Muscle of back (tissue), 13 donors: Measurements from ENCODE around the gene MEIKIN. TPM values are rescaled to one million over a fixed set of nuclear protein-coding genes. Genes with fewer than 3 reads are reported as not detected.

Experiments used
- DNase-seq, 3 donors: peaks; one replicate each; pipeline versions ENCODE4 v3.0.0 to v3.0.0-alpha.2; 2013
- long read RNA-seq, 9 donors: transcript quantifications; one replicate each; lab custom pipeline, GENCODE V29; 2026
- polyA plus RNA-seq, 10 donors: library from polyadenylated mRNA; unstranded; fragments of 120-200 nt; gene quantifications; one replicate each; pipeline ENCODE4 v1.2.1, GENCODE V29; 2013; ENCODE audit not compliant: insufficient read length in 10 of 10

The MEIKIN gene
- polyA plus RNA-seq: under 1 TPM in 1 of 10 donors, not detected in 9; 0.23 TPM
- long read RNA-seq, donor 1: 0 reads
- long read RNA-seq, donor 2: 0 reads
- long read RNA-seq, donor 3: 0 reads
- long read RNA-seq, donor 4: 0 reads
- long read RNA-seq, donor 5: 0 reads
- long read RNA-seq, donor 6: 0 reads
- long read RNA-seq, donor 7: 0 reads
- long read RNA-seq, donor 8: 0 reads
- long read RNA-seq, donor 9: 0 reads

- no peak for DNase-seq
Measured at GRCh38 chr5:131945551-131946168, at the start of gene MEIKIN. MEIKIN (minus strand) TSS chr5:131945663; CDS start chr5:131945505, 158 bp downstream.

GRCh38 chr5:131994533-131995226, 49.2 kb upstream of the MEIKIN start:
- no peak for DNase-seq

- no peak for DNase-seq
Measured at GRCh38 chr5:131994090-131994489, 48.6 kb upstream of the MEIKIN start.

GRCh38 chr5:131993676-131994075, 48.2 kb upstream of the MEIKIN start:
- DNase-seq: no peak

- DNase-seq: no peak
Measured at GRCh38 chr5:131992370-131992769, 46.9 kb upstream of the MEIKIN start.

GRCh38 chr5:131991593-131992324, 46.3 kb upstream of the MEIKIN start:
- no peak for DNase-seq

- DNase-seq: no peak
Measured at GRCh38 chr5:131990716-131991115, 45.3 kb upstream of the MEIKIN start.

- no peak for DNase-seq
Measured at GRCh38 chr5:131988601-131989000, 43.1 kb upstream of the MEIKIN start.

GRCh38 chr5:131987251-131987650, 41.8 kb upstream of the MEIKIN start:
- no peak for DNase-seq

GRCh38 chr5:131986161-131986912, 40.9 kb upstream of the MEIKIN start:
- DNase-seq: no peak

GRCh38 chr5:131984956-131985665, 39.6 kb upstream of the MEIKIN start:
- DNase-seq: no peak

GRCh38 chr5:131983244-131983771, 37.8 kb upstream of the MEIKIN start:
- DNase-seq: peak; percentile 3 to 49 (median 24)

- DNase-seq: no peak
Measured at GRCh38 chr5:131981516-131981915, 36.1 kb upstream of the MEIKIN start.

- no peak for DNase-seq
Measured at GRCh38 chr5:131980696-131981095, 35.2 kb upstream of the MEIKIN start.

- DNase-seq: no peak
Measured at GRCh38 chr5:131979816-131980215, 34.4 kb upstream of the MEIKIN start.

- DNase-seq: no peak
Measured at GRCh38 chr5:131977212-131977604, 31.7 kb upstream of the MEIKIN start.

GRCh38 chr5:131976414-131977211, 31.1 kb upstream of the MEIKIN start:
- DNase-seq: no peak

GRCh38 chr5:131974956-131975726, 29.7 kb upstream of the MEIKIN start:
- DNase-seq: no peak

- DNase-seq: no peak
Measured at GRCh38 chr5:131974622-131974955, 29.1 kb upstream of the MEIKIN start.
